Adipocyte (in vitro differentiated cells): ENCODE results near the gene GDF11.

ENCODE experiments used
- DNase-seq: peaks from one replicate; pipeline ENCODE4 v3.0.0-alpha.2; 2015; ENCODE audit warnings: low read depth
- H3K27me3 ChIP-seq: replicated peaks from 2 replicates; pipeline ENCODE4 v1.7.0; 2013; ENCODE audit warnings: mild to moderate bottlenecking, low read length, moderate library complexity; ENCODE audit not compliant: control insufficient read depth, insufficient read depth
- H3K36me3 ChIP-seq: 2 replicates; pipeline ENCODE4 v1.7.0; 2013; ENCODE audit warnings: low read length, mild to moderate bottlenecking, moderate library complexity; ENCODE audit not compliant: control insufficient read depth, insufficient read depth, severe bottlenecking
- H3K4me1 ChIP-seq: 2 replicates; pipeline ENCODE4 v1.7.0; 2013; ENCODE audit warnings: mild to moderate bottlenecking, low read length, moderate library complexity; ENCODE audit not compliant: control insufficient read depth, insufficient read depth
- H3K4me3 ChIP-seq: 2 replicates; pipeline ENCODE4 v1.7.0; 2013; ENCODE audit warnings: mild to moderate bottlenecking, low read length, moderate library complexity
- H3K9ac ChIP-seq: 2 replicates; pipeline ENCODE4 v1.7.0; 2013; ENCODE audit warnings: mild to moderate bottlenecking, low read length, moderate library complexity
- H3K9me3 ChIP-seq: 2 replicates; pipeline ENCODE4 v1.7.0; 2013; ENCODE audit warnings: mild to moderate bottlenecking, low read length, moderate library complexity; ENCODE audit not compliant: control insufficient read depth

The GDF11 gene

DNA sequence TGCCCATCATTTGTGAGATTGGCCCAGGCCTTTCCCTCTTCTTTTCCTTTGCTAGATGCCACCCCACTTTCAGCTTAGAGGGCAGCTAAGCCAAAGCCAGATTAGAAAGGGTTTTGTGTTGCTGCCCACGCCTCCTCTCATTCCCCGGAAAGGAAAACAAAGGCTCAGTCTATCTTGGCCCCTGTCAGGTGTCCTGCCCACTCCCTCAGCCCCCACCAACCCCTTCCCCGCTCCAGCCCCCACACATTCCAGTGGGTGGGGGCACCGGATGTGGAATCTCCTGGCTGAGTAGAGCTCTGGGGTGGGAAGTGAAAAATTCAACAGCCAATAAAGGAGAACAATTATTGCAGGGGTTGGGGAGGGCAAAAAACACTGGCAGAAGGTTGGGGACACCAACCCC lies 24.9 kb upstream of the GDF11 start:
- Histone ChIP-seq H3K4me3 (no peak overlapping the region), H3K36me3 (no peaks in the 10 kb centered on the region), H3K9me3 (no peaks in the 10 kb centered on the region), H3K9ac (peak overlapping the region; percentile 86), H3K4me1 (peaks cover 70% of the 10 kb centered on the region), H3K27me3 (no peaks in the 10 kb centered on the region)
- no peak for DNase-seq

DNA sequence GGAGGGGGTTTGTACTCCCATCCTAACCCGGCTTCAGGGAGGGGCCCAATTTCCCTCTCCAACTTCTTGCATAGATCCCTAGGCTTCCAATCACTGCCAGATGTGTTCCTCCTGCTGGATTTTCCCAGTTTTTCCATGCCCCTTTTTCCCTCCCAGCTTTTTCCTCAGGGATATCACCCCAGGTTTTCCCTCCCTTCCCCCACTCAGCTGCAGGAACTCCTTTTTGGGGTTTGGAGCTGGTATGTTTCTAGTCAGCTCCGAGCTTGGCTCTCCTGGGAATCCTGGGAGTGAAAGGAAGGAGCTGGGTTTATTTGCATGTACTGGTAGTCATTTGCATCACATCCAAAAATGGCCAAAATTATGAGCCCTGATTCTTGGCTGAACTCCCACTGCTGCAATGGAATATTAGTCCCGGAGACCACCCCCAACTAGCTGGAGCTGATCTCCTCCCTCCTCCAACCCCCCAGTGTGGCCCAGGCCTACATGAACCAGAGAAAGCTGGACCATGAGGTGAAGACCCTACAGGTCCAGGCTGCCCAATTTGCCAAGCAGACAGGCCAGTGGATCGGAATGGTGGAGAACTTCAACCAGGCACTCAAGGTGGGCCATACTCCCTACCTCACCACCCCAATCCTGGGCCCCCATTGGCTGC lies 24.2 kb upstream of the GDF11 start:
- Histone ChIP-seq H3K27me3 (no peaks in the 10 kb centered on the region), H3K4me3 (peak overlapping the region; percentile 7), H3K9ac (peak overlapping the region; percentile 86), H3K36me3 (peaks cover 2% of the 10 kb centered on the region), H3K4me1 (peaks cover 69% of the 10 kb centered on the region), H3K9me3 (no peaks in the 10 kb centered on the region)
- no peak for DNase-seq

DNA sequence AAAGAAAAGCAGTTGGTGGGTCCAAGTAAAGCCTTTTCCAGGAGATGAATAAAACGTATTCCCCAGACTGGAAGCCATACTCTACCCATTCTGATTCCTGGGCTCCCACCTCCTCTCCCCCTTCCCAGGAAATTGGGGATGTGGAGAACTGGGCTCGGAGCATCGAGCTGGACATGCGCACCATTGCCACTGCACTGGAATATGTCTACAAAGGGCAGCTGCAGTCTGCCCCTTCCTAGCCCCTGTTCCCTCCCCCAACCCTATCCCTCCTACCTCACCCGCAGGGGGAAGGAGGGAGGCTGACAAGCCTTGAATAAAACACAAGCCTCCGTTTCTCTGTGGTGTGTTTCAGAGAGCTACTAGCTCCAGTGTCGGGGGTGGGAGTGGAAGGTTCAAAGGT lies 23.6 kb upstream of the GDF11 start:
- Histone ChIP-seq H3K36me3 (peaks cover 8% of the 10 kb centered on the region), H3K4me3 (no peak overlapping the region), H3K4me1 (peaks cover 73% of the 10 kb centered on the region), H3K9me3 (no peaks in the 10 kb centered on the region), H3K27me3 (no peaks in the 10 kb centered on the region), H3K9ac (peak overlapping the region; percentile 86)
- DNase-seq: no peak

- H3K9ac ChIP-seq: peak within 1 kb of the TSS; percentile 86
- H3K9me3 ChIP-seq: no peaks in the 10 kb centered on the region
- peak within 1 kb of the TSS; percentile 76 for H3K4me3 ChIP-seq
- peak; percentile 85 for DNase-seq
- peaks cover 15% of the 10 kb centered on the region for H3K36me3 ChIP-seq
- H3K4me1 ChIP-seq: peaks cover 77% of the 10 kb centered on the region
- no peaks in the 10 kb centered on the region for H3K27me3 ChIP-seq
These were observed 22.8 kb upstream of the GDF11 start, which contains the start of gene RDH5 for GRCh38 chr12:55720071-55720564. TSS of gene RDH5 (plus strand) at chr12:55720393. CDS start at chr12:55721185, 792 bp downstream.

DNA sequence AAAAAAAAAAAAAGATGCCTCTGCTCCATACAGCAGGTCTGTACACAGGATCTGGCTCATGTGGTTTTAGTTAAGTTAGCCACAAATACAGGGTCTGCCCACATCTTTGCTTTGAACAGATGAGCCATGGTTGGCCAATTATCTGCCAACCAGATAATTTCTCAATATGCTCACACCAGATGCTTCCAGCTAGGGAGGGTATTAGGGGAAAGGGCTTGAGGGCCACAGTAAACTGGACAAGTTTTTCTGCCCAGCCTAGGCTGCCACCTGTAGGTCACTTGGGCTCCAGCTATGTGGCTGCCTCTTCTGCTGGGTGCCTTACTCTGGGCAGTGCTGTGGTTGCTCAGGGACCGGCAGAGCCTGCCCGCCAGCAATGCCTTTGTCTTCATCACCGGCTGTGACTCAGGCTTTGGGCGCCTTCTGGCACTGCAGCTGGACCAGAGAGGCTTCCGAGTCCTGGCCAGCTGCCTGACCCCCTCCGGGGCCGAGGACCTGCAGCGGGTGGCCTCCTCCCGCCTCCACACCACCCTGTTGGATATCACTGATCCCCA lies 22.0 kb upstream of the GDF11 start:
- Histone ChIP-seq H3K9me3 (no peaks in the 10 kb centered on the region), H3K36me3 (peaks cover 24% of the 10 kb centered on the region), H3K4me1 (peaks cover 78% of the 10 kb centered on the region), H3K4me3 (peak overlapping the region; percentile 76), H3K9ac (peak overlapping the region; percentile 86), H3K27me3 (no peaks in the 10 kb centered on the region)
- DNase-seq: peak; percentile 89

DNA sequence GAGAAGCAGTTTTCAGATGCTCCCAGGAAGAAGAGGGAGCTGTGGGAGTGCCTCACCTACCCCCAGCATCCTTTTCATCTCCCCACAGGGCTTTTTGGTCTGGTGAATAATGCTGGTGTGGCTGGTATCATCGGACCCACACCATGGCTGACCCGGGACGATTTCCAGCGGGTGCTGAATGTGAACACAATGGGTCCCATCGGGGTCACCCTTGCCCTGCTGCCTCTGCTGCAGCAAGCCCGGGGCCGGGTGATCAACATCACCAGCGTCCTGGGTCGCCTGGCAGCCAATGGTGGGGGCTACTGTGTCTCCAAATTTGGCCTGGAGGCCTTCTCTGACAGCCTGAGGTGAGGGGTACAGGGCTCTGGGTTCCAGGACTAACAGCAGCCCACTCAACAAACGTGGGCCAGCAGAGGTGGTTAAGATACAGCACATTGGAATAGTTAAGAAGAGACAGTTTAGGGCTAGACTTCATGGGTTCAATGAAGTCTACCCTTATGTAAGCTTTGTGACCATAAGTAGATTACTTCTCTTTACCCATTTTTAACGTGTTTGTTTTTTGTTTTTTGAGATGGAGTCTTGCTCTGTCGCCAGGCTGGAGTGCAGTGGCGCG lies 21.2 kb upstream of the GDF11 start:
- peak overlapping the region; percentile 86 for H3K9ac ChIP-seq
- DNase-seq: no peak
- peaks cover 30% of the 10 kb centered on the region for H3K36me3 ChIP-seq
- H3K9me3 ChIP-seq: no peaks in the 10 kb centered on the region
- H3K4me3 ChIP-seq: peak overlapping the region; percentile 76
- H3K4me1 ChIP-seq: peaks cover 84% of the 10 kb centered on the region
- H3K27me3 ChIP-seq: no peaks in the 10 kb centered on the region

GRCh38 chr12:55722948-55723347 lies 20.0 kb upstream of the GDF11 start:
- H3K27me3 ChIP-seq: no peaks in the 10 kb centered on the region

DNA sequence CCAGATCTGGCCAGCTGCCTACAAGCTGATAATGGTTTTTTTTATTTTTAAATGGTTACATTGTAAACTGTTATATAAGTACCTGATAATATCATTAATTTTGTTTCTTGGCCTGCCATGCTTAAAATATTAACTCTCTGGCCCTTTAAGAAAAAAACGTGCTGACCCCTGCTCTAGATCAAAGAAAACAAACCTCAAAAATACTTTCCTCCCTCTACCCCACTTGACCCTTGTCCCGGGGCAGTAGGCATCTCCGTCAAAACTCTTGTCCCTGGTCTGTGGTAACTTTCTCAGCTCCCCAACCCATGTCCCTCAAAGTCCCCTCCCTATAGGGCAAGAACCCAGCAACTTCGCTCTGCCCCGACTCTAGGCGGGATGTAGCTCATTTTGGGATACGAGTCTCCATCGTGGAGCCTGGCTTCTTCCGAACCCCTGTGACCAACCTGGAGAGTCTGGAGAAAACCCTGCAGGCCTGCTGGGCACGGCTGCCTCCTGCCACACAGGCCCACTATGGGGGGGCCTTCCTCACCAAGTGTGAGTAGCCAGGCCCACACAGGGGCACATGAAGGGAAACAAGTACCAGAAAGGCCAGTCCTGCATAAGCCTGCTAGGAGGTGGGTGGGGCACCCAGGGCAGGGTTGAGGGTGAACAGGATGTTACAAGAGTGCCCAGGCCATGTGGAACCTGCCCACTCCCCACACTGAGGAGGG lies 19.3 kb upstream of the GDF11 start:
- Histone ChIP-seq H3K9ac (peak overlapping the region; percentile 99), H3K36me3 (peaks cover 35% of the 10 kb centered on the region), H3K4me3 (peak overlapping the region; percentile 43), H3K27me3 (no peaks in the 10 kb centered on the region), H3K9me3 (no peaks in the 10 kb centered on the region), H3K4me1 (peaks cover 68% of the 10 kb centered on the region)
- DNase-seq: no peak

More at GRCh38 chr12:55722948-55723347, 20.0 kb upstream of the GDF11 start:
- no peak for DNase-seq
- Histone ChIP-seq H3K9ac (peak overlapping the region; percentile 99), H3K36me3 (peaks cover 35% of the 10 kb centered on the region), H3K4me3 (no peak overlapping the region), H3K9me3 (no peaks in the 10 kb centered on the region), H3K4me1 (peaks cover 76% of the 10 kb centered on the region)

DNA sequence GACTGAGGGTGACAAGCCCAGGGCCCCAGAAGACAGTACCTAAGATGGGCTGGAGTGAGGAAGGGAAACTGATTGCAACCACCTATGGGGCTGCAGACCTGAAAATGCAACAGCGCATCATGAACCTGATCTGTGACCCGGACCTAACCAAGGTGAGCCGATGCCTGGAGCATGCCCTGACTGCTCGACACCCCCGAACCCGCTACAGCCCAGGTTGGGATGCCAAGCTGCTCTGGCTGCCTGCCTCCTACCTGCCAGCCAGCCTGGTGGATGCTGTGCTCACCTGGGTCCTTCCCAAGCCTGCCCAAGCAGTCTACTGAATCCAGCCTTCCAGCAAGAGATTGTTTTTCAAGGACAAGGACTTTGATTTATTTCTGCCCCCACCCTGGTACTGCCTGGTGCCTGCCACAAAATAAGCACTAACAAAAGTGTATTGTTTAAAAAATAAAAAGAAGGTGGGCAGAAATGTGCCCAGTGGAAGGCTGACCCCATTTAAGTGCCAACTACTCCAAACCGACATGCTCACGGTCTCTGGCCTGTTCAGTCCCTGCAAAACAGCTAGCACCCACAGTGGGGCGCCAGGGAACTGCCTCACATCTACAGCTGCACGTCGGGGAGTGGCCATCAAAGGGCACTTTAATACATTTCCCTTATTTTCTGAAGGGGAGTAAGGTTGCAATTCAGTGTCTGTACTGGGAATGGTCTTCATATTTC lies 18.5 kb upstream of the GDF11 start:
- Histone ChIP-seq H3K9me3 (no peaks in the 10 kb centered on the region), H3K36me3 (peaks cover 35% of the 10 kb centered on the region), H3K27me3 (no peaks in the 10 kb centered on the region), H3K9ac (peak overlapping the region; percentile 99), H3K4me1 (peaks cover 61% of the 10 kb centered on the region), H3K4me3 (peak overlapping the region; percentile 97)
- peak; percentile 75 for DNase-seq

GRCh38 chr12:55724940-55725309 lies 18.0 kb upstream of the GDF11 start:
- Histone ChIP-seq H3K4me3 (peak overlapping the region; percentile 97), H3K36me3 (peaks cover 35% of the 10 kb centered on the region), H3K9ac (peak overlapping the region; percentile 99), H3K4me1 (peaks cover 56% of the 10 kb centered on the region), H3K9me3 (no peaks in the 10 kb centered on the region), H3K27me3 (no peaks in the 10 kb centered on the region)
- DNase-seq: no peak
